Measurements from ENCODE around the gene TIGD1.

Gene TIGD1

DNA sequence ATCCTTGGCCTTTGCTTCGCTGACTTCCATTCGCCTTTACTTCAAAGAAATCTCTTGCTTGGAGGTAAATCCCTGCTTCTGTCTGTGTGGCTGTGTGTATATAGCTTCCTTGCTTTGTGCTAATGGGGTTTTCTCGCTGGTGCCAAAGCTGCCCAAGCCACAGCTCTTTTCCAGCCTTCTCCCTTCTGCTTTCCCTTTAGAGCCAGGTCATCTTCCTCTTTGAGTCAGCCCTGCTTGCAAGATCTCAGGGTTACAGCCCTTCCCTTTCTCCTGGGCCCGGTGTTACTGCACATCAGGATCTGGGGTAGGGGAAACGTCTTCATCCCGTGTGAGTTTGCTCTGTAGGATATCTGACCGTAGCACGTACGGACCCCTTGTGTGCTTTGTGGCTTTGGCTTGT lies 19.2 kb upstream of the TIGD1 start:
- DNase-seq = no peak

DNA sequence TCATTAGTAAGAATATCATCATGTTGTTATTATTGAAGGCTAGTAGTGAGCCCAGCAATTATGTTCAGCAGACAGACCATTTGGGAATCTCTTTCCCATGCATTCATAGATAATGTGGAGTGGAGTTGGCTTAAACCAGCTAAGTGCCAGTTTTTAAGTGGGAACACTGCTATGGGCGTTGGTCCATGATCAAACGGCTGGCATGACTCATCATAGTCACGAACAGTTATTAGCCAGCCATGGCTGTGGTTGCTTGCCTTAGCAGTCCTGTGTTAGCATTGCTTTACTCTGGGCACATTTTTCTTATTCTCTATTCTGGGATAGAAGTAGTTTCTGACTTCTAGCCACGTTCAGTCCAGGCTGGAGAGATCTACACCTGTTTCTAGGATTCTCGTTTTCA lies 17.8 kb upstream of the TIGD1 start:
- DNase-seq = no peak

DNA sequence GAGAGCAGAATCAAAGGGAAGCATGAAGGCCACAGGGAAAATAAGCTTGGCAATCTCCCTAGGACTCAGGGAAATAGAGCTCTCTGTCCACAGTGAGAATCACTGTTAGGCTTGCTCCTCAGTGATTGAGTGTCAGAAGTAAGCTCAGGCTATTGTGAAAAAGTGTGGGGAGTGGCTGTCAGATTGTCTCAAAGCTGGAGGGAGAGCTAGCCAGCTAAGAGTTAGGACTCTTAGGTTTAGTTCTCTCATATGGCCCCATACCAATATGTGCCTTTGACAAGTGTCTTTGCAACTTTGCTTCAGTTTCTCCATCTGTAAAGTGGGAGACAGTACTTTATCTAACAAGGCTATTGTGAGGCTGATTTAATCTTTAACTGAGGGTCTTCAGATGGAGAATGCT lies 17.4 kb upstream of the TIGD1 start:
- DNase-seq = no peak

DNA sequence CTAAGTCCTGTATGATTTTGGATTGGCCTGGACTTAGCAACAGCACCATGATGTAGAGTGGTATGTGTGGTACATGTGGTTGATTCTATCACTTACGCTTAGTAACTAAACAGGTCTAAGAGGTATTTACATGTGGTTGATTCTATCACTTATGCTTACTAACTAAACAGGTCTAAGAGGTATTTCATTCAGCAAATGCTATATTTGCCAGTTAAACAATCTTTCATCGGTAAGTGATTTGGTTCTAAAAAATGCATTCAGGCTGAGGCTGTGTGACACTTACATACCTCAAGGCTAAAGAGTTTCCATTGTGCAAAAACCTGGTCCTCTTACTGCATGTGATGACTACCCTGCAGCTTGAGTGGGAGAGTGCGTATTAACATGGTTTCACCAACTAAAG lies 13.2 kb upstream of the TIGD1 start:
- no peak for DNase-seq

DNA sequence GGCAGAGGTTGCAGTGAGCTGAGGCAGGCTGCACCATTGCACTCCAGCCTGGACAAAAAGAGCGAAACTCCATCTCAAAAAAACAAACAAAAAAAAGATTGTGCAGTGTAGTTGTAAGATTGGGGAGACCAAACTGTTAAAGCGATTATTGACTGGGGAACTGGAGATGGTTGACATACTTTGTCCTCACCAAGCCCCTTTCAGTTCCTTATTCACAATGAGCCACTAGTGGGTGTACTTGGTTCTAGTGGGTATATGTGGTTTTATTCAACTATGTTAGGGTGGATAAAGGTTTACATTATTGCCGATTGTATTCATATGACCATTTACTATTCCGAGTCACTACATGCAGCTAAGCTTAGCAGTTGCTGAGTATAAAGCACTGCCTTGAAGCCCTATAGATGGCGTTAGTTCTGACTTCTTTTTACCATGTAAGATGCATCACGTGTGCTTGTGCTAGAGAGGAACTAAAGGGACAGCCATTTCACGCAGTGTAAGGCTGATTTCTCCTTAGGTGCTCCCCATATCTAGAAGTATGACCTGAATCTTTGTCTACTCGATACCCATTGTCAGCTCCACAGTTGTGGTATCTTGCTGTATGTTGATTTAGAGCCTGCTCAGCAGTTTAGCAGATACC lies 12.3 kb upstream of the TIGD1 start:
- no peak for DNase-seq

DNA sequence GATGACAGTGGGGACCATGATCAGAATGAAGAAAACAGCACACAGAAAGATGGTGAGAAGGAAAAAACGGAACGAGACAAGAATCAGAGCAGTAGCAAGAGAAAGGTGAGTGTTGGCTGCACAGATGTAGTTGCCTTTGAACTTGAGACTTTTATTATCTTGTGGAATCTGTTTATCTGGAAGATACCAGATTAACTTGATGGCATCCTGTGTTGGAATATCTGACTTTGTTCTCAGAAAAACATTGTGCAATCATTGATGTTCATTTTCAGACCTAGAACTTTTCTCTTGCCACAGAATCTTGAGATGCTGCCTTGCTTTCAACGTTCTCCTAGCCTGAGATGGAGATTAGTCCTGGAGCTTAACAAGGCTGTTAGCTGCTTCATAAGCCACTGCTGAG lies 6.1 kb upstream of the TIGD1 start:
- DNase-seq = no peak

DNA sequence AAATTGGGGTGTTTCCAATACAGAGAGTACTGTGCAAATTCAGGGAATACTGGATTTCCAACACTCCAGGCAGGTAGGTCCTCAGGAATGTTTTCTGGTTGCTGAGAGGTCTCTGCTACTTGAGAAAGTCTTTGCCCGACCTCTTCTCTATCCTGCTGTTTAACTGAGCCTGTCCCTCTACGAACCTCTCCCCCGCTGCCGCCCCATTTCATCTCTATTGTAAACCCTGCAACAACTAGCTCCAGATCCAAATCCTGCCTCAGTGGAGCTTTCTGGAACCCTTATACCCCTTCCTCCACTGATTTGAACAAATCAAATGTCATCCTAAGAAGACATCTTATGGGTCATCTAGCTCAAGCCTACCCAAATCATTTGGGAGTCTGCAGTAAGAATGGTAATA lies 1.4 kb upstream of the TIGD1 start:
- DNase-seq = no peak

DNA sequence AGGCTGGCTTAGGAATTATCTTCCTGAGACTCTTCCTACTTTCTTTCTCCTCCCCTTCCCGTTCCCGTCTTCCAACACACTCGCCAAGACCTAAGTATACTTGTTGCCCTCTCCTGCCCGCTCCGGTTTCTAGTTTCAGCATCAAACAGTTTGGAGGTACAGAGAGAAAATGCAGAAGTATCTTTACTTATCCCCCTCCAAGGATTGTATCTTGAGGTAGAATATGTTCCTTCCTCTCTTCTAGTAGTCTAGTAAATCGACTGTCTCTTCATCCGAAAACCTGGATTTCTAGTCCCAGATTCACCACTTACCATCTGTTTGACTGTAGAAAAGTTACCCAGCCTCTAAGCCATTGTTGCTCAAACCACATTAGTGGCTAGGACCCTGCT lies 887 bp upstream of the TIGD1 start:
- DNase-seq = no peak

DNA sequence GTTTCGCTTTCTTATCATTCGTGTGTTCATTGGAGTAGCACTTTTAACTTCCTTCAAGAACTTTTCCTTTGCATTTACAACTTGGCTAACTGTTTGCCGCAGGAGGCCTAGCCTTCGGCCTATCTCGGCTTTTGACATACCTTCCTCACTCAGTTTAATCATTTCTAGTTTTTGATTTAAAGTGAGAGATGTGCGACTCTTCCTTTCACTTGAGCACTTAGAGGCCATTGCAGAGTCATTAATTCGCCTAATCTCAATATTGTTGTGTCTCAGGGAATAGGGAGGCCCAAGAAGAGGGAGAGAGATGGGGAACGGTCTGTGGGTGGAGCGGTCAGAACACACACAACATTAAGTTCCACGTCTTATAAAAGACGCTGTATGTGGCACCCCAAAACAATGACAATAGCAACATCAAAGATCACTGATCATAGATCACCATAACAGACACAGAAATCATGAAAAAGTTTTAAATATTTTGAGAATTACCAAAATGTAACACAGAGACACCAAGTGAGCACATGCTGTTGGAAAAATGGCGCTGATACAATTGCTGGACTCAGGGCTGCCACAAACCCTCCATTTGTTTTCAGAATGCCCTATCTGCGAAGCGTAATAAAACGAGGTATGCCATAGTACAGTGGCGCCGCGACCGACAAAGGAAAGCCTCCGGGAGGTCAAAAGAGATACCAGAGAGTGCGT lies 553 bp downstream of the TIGD1 start:
- DNase-seq = no peak

DNA sequence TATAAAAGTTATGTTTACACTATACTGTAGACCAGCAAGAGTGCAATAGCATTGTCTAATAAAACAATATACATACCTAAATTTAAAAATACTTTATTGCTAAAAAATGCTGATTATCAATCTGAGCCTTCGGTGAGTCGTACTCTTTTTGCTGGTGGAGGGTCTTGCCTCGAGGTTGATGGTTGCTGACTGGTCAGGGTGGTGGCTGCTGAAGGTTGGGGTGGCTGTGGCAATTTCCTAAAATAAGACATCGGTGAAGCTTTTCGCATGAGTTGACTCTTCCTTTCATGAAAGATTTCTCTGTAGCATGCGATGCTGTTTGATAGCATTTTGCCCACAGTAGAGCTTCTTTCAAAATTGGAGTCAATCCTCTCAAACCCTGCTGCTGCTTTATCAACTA lies 2.4 kb downstream of the TIGD1 start:
- no peak for DNase-seq

DNA sequence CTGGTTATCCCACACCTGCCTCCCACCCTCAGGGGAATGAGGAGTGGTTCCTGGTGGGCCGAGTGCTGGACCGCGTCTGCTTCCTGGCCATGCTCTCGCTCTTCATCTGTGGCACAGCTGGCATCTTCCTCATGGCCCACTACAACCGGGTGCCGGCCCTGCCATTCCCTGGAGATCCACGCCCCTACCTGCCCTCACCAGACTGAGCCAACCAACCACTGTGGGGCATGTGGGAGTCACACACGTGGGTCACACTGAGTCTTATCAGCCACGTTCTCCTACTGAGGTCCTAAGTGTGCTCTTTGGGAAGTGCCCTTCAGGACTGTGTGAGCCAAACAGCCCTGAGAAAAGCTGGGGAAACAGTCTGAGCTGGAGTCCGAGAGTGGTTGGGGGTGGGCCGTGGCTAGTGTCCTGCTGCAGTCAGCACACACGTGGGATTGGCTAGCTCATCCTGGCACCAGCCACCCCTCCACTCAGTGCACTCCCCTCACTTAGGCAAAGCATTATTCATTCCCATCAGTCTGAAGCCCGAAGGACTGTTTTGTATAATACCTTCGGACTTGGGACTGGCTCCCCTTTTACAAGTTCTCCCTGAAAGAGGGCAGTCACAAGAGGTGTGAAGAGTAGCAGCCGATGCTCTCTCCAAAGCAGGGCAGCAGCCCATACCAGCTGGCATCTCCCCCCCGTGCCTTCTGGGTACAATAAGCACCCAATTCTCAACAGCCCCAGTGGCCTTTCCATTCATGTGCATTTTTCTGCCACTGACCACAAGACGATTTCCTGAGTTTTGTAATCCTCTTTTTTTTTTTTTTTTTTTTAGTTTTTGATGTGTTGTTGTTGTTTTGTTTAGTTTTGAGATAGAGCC lies 4.6 kb downstream of the TIGD1 start:
- DNase-seq = no peak

DNA sequence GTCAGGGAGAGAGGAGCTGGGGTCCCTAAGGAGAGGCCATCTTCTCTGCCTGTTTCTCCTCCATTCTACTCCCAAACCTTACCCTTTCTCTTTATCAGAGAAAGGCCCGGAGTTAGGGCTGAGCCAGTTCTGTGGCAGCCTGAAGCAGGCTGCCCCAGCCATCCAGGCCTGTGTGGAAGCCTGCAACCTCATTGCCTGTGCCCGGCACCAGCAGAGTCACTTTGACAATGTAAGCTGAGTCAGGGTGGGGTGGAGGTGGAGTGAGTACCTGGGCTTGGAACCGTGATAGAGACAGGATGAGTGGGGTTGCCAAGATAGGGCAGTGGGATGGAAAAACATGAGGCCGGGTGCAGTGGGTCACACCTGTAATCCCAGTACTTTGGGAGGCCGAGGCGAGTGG lies 5.7 kb downstream of the TIGD1 start:
- no peak for DNase-seq

DNA sequence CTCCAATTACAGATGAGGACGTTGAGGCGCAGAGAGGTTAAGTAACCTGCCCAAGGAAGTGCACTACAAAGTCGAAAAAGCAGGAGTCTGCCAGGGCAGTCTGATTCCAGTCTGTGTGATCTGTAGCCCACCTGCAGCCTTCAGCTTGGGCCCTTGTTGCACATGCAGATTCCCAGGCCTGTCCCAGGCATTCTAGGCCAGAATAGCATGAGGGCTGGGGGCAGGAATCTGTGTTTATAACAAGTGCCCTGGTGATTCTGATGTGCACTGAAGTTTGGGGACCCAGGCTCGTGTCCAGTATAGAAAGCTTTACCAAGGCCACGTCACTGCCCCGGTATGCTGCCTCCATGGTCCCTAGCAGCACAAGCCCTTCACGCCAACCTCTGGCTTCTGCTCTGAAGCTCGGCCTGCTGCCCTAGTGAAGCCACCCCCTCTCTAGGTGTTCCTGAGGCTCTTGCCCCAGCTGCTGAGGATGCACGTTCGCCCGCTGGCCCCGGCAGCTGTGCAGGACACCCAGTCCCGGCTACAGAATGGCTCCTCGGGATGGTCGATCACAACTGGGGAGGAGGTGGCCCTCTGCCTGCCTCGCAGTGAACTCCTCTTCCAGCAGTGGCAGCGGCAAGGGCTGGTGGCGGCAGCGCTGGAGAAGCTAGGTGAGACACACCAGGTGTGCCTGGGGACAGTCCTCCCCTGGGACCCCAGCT lies 6.3 kb downstream of the TIGD1 start:
- DNase-seq = no peak

DNA sequence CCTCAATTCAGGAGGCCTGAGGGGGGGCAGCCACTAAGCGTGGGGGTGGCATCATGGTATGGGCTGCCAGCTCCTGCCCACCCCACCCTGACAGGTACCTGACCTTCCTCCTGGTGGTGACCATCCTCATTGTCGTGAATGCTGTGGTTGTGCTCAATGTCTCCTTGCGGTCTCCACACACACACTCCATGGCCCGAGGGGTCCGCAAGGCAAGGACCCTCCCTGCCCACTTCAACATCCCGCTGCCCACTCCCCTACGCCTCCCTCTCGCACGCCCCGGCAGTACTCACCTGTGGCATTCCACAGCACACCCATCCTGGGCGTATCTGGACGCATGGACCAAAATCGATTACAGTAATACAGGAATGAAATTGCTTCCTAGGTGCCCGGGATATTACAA lies 6.9 kb downstream of the TIGD1 start:
- no peak for DNase-seq

DNA sequence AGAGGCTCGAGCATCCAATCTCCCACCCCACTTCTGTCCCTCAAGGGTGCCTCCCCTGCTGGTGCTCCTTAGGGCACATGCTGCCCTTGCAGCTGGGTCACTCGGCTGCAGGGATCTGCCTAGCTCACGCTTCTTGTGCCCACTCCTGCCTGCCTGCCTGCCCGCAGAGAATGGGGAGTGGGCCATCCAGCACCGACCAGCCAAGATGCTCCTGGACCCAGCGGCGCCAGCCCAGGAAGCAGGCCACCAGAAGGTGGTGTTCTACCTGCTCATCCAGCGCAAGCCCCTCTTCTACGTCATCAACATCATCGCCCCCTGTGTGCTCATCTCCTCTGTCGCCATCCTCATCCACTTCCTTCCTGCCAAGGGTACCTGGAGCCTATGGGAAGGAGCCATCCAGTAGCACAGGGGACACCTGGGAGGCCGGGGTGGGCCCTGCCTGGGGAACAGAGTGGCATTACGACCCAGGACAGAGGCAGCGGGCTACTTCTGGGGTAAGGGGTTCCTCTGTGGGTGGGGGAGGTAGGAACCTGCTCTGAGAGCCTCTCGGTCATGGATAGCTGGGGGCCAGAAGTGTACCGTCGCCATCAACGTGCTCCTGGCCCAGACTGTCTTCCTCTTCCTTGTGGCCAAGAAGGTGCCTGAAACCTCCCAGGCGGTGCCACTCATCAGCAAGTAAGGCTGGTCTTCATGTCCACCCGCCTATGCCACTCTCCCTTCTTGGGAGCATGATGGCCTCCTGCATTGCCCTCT lies 7.5 kb downstream of the TIGD1 start:
- no peak for DNase-seq

DNA sequence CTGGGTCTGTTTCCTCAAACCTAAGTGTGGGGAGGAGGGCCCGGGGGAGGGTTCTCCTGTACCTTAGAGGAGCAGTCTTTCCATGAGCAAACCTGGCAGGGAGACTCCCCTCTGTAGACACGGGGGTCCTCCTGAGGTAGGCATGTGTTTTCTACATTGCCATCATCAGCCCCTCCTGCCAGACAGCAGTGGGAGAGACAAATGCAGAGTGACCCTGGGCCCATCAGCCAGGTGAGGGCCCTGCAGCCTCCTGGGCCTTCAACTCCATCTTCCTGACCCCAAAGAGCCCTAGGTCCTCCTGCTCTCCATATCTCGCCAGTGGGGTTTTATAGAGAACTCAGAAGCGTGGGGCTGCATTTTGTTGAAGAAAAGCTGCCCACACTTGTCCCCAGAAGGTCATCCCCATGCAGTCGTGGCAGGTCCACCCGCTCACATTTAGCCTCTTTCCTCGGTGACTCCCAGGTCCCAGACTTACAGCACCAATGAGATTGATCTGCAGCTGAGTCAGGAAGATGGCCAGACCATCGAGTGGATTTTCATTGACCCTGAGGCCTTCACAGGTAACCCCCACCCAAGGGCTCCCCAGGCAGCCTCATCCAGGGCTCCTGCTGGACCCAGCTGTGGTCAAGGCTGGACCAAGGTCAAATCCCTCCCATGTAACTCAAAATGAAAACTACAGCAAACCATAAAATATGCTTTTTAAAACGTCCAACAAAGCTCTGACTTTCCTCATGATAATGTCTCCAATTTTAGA lies 8.2 kb downstream of the TIGD1 start:
- no peak for DNase-seq

DNA sequence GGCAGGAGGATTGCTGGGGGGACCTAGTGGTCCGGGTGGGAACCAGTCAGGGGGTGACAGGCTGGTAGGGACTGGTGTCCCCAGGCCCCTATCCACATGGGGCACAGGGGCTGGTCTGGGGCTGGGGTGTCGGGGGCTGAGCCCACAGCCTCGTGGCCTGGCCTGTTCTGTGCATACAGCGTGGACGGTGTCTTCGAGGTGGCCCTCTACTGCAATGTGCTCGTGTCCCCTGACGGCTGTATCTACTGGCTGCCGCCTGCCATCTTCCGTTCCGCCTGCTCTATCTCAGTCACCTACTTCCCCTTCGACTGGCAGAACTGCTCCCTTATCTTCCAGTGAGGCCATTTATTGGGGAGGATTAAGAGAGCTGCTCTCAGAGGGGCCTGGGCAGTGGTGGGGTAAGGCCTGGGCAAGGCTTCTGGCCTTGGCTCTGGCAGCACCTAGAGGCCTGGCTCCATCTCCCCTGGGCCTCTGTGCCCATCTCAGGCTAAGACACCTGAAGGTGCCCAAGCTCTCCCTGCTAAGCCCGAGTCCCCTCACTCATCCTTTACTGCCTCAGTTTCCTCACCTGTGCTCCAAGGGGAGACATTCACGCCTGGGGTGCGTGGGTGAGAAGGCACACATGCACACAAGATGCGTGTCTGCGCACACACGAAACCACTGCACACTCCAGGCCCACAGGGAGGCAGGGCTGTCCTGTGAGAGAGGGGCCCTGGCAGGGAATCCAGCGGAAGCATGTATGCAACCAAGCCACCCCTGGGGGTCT lies 9.0 kb downstream of the TIGD1 start:
- DNase-seq = no peak

DNA sequence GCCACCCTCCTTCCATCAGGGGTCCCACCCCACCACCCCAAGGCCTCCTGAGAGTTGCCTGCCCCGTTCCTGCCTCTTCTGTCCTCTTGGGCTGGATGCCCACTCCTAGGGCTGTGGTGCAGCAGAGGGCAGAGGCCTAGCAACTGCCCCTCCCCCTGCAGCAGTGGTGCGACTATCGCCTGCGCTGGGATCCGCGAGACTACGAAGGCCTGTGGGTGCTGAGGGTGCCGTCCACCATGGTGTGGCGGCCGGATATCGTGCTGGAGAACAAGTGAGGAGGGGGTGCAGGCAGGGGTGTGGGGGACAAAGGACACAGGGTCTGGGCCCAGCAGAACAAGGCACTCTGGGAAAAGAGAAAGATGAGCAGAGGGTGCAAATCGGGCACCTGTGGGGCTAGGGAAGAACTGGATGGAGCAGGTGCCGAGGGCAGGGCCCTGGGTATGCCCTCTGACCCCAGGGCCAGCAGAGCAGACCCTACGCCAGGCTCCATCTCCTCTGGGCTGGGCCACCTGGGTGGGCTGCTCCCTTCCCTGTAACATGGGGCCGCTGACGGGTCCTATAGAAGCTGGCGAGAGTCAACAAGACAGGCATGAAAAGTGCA lies 9.8 kb downstream of the TIGD1 start:
- DNase-seq = no peak

DNA sequence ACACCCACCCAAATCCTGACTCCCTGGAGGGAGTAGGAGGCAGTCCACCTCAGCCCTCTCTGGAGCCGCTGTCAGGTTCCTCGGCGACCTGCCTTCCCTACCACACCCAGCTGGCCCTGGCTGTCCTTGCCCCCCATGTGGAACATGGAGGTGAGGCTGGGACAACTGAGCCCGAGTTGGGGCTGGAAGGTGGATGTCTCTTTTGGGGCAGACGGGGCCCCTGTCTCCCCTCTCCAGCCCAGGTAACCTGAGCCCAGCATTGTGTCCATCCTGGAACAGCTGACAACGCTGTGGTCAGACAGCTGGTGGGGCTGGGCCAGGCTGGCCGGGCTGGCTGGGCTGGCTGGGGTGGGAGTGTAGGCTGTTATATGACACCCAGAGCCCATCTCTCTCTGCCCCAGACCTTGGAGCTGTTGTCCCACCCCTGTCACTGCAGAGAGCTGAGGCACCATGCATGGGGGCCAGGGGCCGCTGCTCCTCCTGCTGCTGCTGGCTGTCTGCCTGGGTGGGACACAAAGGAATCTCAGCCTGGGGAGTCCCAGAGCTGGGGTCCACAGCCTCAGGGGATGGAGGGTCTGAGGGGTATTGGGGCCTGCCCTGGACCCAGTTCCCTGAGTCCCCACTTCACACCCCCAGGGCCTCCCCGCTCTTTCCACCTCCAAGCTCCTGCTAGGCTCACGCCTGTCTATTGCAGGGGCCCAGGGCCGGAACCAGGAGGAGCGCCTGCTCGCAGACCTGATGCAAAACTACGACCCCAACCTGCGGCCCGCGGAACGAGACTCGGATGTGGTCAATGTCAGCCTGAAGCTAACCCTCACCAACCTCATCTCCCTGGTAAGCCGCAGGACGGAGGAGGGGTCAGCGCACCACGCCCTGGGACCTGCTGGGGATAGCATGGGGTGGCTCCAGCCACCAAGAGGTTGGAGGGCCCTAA lies 10.8 kb downstream of the TIGD1 start, which contains the start of gene CHRNG:
CHRNG (plus strand) TSS at position 395 of the 934 bp plus-strand sequence; CDS start at position 451, 56 bp downstream.
- no peak for DNase-seq
